Left kidney (tissue), 2 donors: ENCODE results near the gene SNX1. TPM values are rescaled to one million over a fixed set of nuclear protein-coding genes. Genes with fewer than 3 reads are reported as not detected.

Experiments used
- DNase-seq: peaks from one replicate; pipeline ENCODE4 v3.0.0-alpha.2; 2013
- polyA plus RNA-seq: library from polyadenylated mRNA; unstranded; fragments of 120-200 nt; gene quantifications from one replicate; pipeline ENCODE4 v1.2.1, GENCODE V29; 2013; ENCODE audit not compliant: insufficient read length

The SNX1 gene
- polyA plus RNA-seq, 1 donor: 128 TPM

DNA sequence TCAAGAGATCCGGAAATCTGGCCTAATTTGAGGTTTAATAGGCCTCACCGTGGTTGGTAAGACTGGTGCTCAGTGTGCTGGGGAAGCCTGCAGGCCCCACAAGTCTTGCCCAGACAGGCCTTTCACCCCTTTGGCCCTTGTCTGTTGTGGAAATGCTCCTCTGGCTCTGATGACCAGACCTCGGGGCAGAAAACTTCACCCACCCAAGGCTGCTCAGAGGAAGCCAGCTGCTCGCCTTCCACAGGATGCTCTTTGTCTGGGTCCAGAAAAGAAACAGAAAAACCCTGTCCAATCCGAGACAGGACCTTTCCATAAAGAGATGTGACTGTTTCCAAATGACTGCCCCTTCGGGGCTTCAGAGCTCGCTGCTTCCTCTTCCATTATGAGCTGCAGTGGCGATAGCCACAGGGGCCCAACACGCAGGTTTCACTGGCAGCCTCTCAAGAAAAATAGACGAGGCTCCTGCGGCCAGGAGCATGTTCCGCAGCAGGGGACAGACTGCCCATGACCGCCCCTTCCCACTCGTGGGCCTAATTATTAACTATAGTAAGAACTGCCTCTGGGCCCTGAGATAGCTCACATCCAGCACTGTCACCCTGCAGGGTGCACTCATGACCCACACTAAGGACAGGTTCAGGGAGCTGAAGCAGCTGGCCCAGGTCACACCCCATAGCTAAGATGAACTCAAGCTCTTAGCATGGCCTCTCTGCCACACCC lies 48.9 kb downstream of the SNX1 start:
- DNase-seq: no peak

DNA sequence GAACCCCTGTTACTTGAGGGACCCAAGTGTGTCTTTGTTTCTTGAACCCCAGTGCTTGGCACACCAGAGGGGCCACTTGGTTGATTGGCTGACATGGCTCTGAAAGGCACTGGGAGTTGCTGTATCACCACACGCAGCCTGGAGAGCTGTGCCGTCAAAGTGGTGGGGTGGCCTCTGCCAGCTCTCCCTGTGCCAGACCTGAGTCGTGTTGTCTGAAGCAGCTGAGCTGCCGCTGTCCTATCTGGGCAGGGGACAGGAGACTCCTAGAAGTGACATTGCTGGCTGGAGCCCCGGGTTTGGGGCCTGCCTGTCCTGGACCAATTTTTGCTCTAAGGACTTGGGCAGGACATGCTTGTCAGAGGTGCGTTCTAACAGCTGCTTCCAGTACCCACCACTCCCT lies 50.3 kb downstream of the SNX1 start:
- no peak for DNase-seq

DNA sequence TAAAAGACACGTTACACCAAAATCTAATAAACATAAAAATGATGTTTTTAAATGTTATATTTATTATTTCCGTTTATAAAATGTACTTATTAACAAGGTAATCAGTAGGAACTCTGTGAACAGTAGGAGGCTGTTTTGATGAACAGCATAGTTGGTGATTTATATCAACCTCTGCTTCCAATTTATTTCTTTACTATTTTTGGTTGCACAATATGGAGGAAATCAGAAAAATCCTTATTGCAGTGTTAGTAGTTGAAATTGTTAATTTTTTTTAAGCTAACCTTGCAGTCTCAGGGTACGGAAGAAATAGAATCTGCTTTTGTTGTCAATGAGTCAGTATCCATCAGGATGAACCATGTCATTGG lies 50.7 kb downstream of the SNX1 start:
- no peak for DNase-seq

DNA sequence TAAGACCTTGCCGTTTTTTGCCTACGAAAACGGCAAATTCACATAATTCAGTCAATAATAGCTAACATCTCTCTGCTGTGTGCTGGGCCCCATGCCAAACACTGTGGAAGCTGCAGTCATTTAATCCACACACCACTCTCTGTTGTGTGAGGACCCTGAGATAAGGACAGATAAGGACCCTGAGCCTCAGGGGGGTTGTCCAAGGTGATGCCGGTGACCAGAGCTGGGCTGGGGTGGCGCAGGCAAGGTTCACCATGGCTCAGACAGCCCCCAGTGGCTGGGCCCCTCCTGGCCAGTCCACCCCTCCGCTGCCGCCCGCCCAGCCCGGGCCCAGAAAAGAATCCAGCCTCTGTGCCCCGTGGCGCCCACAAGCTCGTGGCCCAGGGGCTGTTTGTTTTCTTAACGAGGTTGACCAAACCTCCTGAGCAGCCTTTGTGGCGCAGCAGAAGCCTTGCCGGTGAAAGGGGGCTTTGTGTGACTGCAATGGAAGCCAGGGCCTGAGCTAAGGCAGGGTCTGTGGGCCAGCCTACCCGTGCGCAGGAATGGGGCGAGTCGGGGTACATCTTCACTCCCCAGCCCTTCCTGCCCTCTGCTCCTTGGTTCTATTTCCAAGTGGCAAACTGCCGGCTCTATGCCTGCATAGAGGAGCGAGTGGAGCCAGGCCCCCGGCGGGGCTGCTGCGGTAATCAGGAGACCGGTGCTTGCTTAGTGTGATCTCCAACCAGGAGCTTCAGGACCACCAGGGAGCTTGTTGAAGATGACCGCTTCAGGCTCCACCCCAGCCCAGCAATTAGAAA lies 51.3 kb downstream of the SNX1 start:
- no peak for DNase-seq

DNA sequence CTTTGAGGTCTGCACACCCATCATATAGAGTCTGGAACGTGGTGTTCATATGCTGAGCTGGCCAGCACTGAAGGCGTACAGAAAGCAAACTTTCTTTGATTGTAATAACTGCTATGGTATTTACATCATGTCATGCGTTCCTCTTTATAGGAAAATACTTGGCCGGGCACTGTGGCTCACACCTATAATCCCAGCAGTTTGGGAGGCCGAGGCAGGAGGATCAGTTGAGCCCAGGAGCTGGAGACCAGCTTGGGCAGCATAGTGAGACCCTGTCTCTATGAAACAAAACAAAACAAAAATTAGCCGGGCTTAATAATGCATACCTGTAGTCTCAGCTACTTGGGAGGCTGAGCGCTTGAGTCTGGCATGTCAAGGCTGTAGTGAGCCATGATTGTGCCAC lies 52.4 kb downstream of the SNX1 start:
- DNase-seq: no peak

DNA sequence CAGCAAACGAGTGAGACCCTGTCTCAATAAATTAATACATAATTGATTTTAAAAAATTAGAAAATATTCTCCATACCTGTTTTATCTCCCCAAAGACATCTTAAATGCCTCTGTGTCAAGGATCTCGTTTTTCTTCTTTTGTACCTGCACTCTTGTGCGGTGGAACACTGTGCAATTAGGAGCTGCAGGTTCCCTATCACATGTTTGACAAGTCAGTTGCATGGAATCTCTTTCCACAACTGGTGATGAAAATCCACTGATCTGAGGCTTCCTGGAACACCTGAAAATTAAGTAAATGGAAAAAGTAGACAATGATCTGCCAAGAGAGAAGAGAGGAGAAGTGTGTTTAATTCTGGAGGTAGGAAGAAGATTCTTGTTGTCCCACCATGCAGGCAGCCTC lies 52.8 kb downstream of the SNX1 start:
- DNase-seq: no peak

DNA sequence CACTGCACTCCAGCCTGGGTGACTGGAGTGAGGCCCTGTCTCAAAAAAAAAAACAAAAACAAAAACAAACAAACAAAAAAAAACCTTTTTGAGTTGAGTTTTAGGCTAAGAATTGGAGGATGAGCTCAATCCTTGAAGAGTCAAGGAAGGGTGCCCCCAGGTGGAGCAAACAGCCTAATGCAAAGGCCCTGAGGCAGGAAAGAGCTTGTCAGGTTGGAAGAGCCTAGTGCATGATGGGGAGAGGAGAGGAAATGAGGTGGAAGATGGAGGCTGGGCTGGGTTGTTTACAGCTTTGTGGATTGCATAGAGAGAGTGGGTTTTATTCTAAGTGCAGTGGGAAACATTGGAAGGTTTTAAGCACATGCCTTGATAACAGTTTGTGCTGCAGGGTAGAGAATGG lies 53.6 kb downstream of the SNX1 start:
- DNase-seq: no peak

DNA sequence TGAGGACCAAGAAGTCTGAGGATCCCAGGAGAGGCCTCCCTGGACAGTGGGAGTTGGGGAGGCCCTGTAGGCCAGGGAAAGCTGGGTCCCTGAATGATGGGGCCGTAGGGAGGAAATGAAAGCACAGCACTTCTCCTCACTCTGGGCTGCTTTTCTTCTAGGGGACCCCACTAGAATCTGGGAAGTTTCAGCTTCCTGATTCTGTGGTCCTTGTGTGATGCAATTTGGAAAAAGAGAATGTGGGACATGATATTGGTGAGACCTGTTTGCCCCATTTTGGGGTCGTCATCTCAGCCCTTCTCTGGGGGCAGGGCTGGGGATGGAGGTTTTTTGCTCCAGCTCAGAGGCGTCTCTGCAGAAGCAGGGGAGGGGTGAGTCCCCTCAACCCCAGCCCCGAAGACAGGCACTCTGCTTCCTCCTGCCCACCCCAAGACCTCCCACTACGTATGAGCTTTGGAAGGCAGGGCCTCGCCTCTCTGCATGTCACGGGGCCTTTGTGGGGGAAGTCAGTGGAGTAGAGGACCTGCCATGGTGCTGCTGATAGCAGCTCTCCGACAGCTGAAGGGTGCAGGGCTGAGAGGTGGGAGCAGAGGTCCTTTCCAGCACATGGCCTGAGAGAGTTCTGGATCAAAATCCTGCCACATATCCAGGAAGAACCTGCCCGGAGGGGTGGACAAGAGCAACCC lies 54.3 kb downstream of the SNX1 start:
- DNase-seq: no peak

DNA sequence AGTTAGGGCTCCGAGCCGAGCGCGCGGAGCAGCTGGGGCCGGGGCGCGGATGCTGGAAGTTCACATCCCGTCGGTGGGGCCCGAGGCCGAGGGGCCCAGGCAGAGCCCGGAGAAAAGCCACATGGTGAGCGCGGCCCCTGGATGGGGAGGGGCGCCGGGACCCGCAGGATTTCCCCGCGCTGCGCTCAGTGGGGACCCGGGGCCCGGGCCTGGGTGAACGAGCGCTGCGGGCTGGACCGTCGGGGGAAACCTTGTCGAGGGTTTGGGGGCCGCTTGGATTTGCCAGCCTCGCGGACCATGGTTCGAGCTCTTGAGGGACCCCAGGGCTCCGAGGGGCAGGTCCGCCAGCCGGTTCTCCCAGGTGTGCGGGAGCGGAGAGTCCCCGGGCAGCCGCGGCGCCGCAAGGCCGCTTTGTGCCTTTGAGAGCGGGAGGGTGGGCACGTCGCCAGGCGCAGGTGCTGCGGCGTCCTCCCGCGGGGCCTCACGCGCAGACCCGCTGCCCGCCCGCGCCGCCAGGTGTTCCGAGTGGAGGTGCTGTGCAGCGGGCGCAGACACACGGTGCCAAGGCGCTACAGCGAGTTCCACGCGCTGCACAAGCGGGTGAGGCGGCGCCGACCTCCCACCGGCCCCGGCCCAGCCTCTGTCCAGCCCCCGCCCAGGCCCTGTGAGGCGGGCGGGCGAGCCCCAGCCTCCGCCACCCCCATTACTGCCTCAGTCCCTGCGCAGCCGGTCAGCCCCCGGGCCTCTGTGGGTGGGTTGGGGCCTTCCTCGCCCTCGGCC lies 56.1 kb downstream of the SNX1 start, which contains the start of gene SNX22:
TSS of gene SNX22 (plus strand) at position 5 of the 780 bp plus-strand sequence. CDS start at position 50, 45 bp downstream.
- no peak for DNase-seq

DNA sequence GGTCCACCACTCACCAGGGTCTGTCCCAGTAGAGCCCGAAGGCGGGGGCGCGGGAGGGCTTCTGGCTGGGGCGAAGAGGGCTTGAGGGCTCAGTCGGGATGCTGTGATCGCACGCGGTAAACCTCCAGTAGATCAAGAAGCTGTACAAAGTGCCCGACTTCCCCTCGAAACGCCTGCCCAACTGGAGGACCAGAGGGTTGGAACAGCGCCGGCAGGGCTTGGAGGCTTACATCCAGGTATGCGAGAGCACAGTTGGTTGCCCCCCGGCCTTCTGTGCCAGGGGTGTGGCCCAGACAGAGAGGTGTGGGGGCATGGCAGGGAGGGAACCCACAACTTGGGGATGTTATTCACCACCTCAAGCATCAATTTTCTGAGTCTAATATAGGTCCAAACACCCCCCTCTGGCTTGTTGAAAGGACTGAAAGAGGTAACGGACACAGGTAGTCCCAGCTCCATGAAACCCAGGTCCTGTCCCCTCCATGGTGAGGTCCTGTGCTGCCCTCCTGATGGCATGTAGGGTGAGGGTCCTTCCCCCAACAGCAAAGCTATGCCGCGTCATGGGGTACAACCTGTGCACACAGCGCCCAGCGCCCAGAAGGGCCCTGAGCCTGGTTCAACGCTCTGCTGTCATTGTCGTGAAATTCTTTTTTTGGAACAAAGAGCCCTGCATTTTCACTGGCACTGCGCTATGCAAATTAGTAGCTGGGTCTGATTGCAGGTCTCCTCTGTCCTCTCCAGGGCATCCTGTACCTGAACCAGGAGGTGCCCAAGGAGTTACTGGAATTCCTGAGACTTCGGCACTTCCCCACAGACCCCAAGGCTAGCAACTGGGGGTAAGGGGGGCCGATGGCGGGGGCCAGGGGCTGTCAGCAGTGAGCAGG lies 57.0 kb downstream of the SNX1 start:
- DNase-seq: no peak

DNA sequence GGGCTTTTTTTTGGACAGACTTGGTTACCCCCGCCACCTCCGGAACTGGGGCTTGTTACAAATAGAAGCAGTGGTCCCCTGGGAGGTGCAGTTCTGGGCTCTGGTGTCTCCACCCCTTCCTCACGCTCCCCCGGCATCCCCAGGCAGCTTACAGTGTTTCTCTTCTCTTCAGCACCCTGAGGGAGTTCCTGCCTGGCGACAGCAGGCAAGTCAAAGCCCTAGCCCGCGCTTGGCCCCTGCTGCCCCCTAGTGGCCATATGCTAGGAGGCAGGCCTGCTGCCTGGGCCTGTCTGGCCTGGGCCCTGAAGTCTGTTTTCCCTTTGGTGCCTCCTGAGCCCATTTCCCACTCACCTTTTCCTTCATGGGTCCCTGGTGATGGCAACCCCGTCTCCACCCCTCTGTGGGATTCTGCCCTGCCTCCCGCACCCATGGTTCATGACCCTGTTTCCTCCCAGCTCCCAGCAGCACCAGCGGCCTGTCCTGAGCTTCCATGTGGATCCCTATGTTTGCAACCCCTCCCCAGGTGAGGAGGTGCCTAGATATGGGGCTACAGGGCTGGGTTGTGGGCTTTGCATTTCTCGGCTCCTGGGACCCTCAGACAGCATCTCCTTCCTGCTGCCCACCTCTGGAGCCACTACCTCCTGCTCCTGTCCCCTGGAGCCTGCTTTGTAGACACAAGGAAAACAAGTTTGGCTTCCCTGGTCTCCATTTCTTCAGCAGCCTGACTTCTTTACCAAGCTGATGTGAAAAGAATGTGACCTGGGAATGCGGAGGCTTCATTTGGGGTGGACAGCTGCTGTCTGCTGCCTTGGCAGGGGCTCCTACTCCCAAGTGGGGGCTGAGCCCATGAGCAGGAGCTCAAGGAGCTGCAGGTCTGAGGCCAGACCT lies 57.9 kb downstream of the SNX1 start:
- peak; percentile 81 for DNase-seq

DNA sequence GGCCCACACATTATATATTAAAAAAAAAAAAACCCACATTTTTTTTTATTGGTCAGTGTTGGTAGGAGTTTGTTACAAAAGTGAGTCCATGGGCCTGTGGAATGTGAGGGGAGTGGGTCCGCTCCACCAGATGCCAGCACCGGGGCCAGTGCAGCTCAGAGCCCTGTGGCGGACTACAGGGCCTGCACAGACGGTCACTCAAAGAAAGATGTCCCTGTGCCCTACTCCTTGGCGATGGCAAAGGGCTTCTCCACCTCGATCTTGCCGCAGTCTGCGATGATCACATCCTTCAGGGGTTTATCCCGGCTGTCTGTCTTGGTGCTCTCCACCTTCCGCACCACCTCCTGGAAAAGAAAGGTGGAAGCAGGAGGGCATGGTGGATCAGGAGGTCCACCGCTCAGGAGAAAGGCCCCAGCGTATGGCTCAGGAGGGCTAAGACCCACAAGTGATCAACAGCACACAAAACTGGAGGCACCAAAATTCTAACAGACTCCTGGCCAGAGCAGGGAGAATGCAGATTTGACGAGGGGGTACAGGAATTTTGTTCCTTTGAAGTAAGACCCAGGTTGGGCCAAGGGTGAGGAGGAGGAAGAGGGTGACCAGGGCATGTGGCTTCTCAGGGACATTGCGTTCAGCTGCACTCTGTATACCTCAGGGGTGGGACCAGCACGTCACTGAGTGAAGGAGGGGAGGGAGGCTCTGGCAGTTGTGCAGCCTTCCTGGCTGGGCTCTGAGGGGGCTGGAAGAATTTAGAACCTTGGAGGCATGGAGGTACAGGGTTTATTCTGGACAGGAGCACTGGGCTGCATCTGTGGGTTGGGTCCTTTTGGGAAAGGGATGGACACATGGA lies 60.2 kb downstream of the SNX1 start:
- DNase-seq: no peak

DNA sequence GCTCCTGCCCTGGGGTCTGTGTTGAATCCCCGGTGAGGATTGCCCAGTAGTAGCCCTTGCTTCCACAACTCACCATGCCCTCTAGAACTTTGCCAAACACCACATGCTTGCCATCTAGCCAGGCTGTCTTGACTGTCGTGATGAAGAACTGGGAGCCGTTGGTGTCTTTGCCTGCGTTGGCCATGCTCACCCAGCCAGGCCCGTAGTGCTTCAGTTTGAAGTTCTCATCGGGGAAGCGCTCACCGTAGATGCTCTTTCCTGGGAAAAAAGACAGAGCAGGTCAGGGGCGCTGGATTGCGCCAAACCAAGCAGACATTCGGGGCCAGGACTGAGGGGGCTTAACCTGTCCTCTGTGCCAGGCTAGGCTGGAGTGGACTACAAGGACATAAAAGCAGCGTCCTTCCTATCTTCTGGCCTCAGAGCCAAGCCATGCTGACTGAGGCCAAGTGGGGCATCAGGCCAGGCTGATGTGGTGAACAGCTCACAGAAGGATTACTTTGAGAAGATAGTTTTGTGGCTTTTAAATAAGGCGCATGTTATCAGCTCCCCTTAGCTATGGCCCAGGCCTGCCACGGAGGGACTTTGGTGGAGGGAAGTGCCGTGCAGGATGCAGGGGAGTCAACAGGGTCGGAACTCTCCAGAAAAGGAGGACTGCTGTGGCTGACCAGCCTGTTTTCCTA lies 61.0 kb downstream of the SNX1 start:
- DNase-seq: no peak

DNA sequence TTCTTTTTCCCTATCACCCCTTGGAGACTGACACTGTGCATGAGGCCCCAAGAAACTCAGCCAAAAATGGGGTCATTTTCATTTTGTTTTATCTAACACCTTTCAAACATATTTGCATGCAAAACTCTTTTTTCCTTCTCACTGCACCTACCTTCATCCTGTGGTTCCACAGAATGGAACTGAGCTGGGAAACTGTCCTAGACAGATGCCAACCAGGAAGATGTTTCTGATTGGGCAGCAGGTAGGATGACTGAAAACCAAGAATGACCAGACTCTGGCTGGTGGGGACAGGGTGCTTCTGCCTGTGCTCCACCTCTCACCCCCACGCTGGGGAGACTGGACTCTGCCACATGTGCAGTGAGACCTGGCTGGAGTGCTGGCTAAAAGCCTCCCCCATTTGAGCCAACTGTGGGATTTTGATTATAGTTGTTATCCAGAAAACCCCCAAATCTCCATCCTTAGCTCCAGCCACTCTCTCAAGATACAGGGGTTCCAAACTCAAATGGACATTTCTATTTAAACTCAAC lies 61.9 kb downstream of the SNX1 start:
- no peak for DNase-seq

DNA sequence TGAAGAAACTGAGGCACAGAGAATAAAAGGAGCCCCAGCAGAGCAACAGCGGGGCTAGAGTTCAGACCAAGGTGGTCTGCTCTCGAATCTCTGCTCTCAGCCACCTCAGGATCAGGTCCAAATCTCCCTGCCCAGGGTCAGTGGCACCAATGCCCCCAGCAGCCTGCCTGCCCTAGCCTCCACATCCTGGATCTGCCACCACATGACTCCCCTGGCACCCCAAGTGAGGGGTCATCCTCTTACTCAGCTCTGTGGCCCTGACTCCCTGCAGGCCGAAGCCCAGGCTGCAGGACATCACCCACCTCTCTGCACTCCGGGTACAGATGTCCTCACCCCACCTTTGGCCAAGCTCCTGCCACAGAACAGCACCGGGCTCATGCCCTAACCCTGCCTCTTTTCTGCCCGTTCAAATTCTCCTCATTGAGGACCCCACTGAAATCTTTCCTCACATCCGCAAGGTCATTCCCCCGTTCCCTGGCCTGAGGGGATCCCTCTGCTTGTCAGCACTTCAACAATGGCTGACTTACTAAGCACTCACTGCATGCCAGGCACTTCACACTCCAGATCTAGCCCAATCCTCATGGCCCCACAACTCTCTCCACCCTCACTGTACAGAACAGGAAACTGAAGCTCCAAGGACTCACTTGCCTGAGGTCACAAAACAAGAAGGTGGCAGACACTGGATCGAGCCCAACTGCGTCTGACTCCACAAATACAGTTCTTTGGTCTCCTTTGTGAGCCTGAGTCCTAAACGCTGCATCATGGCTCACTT lies 62.8 kb downstream of the SNX1 start:
- no peak for DNase-seq

DNA sequence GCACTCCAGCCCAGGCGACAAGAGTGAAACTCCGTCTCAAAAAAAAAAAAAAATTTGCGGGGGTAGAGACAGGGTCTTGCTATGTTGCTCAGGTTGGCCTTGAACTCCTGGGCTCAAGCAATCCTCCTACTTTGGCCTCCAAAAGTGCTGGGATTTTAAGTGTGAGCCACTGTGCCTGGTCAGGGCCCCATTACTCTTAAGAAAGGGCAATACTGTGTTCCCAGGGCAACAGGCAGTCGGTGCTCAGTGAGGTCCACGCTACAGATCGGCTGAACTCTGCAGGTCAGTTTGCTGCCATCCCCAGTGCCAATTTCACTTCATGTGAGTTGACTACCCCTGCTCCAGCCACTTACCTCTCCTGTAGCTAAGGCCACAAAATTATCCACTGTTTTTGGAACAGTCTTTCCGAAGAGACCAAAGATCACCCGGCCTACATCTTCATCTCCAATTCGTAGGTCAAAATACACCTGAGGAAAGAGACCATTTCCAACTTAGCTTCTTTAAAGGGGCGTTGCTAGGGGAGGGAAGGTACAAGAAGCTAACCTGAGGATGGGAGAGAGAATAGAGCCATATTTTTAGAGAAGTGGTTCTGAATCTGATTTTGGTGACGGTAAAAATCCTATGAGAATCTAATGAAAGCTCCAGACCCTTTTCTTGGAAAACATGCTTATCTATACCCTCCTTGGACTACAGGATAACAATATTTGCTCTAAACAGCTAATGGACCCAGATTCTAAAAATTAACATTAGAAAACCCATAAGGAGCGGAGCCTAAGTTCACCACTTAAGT lies 66.1 kb downstream of the SNX1 start:
- DNase-seq: no peak

DNA sequence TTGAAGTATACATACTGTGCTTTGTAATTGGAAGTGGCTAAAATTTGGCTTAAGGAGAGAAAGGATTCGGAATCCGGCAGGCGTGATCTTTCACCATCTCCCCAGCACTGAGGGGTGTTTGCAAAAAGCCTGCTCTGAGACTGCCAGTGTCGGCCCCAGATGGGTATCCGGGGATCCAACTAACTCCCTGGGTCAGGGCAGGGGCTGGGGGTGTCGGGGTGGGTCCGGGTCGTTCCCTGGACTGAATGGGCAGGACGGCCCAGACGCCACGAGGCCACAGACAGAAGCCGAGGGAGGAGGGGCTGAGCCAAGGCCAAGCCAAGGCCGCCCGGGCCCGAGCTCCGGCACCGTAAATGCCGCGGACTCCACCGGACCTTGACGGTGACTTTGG lies 66.7 kb downstream of the SNX1 start:
- DNase-seq: no peak
